ENCODE data around the gene ME3. TPM values are rescaled to one million over a fixed set of nuclear protein-coding genes. Genes with fewer than 3 reads are reported as not detected.

ME3 gene
- total RNA-seq, 4 donors from 2014 or later = 28.2 to 60.7 (median 46.0) TPM

- TF ChIP-seq, protein P1, sequence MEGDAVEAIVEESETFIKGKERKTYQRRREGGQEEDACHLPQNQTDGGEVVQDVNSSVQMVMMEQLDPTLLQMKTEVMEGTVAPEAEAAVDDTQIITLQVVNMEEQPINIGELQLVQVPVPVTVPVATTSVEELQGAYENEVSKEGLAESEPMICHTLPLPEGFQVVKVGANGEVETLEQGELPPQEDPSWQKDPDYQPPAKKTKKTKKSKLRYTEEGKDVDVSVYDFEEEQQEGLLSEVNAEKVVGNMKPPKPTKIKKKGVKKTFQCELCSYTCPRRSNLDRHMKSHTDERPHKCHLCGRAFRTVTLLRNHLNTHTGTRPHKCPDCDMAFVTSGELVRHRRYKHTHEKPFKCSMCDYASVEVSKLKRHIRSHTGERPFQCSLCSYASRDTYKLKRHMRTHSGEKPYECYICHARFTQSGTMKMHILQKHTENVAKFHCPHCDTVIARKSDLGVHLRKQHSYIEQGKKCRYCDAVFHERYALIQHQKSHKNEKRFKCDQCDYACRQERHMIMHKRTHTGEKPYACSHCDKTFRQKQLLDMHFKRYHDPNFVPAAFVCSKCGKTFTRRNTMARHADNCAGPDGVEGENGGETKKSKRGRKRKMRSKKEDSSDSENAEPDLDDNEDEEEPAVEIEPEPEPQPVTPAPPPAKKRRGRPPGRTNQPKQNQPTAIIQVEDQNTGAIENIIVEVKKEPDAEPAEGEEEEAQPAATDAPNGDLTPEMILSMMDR (IDR thresholded peaks at IDR 0.05; ENCODE audit: low read depth) = no peak
Measured at GRCh38 chr11:86442420-86442819, 230.0 kb downstream of the ME3 start.

DNA sequence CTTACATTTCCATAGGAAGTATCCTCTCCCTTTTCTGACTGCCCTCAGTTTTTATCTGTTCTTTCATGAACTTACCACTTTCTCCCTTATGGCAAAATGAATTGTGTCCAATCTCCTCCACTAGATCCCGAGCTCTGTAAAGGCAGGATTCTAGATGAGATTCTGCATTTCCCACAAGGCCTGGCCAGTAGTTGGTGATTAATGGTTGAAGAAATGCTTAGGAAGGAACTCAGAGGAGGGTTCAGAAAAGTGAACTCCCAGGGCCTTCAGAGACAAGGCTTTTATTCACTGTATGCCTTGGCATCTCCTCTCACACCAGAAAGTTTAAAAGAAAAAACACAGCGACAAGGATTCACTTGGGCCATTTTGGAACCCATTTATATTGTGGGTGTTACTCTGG is 231.6 kb downstream of the ME3 start:
- TF ChIP-seq, protein P1 (IDR thresholded peaks at IDR 0.05; ENCODE audit: low read depth) = no peak

DNA sequence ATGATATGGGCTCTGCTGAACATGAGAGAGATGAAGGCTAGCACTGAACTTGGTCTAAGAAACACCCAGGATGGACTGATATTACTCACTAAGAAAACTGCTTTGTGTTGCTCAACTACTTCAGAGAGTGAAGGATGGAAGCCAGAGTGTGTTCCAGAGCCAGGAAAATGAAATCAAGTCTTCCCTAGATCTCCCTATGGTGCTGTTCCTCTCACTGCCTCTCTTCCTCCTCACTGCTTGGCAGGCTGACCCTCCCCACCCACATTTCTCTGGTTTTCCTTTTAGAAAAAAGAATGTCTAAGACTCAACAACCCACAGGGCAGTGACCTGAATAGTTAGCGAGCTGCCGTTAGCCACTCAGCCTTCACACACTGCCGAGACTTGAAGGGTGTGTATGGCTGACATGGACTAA is 232.1 kb downstream of the ME3 start:
- TF ChIP-seq, protein P1 (IDR thresholded peaks at IDR 0.05; ENCODE audit: low read depth) = no peak

DNA sequence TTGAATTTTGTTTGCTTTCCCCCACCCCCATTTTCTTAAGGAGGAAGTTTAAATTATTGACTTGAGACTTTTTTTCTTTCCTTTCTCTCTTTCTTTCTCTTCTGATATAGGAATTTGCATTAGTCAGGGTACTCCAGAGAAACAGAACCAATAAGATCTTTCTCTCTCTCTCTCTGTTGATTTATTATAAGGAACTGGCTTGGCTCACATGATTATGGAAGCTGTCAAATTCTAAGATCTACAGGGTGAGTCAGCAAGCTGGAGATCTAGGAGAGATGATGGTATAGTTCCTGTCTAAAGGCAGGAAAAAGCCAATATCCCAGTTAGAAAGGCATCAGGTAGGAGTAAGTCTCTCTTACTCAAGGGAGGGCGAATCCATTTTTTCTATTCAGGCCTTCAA is 233.7 kb downstream of the ME3 start:
- TF ChIP-seq, protein P1 (IDR thresholded peaks at IDR 0.05; ENCODE audit: low read depth) = no peak

DNA sequence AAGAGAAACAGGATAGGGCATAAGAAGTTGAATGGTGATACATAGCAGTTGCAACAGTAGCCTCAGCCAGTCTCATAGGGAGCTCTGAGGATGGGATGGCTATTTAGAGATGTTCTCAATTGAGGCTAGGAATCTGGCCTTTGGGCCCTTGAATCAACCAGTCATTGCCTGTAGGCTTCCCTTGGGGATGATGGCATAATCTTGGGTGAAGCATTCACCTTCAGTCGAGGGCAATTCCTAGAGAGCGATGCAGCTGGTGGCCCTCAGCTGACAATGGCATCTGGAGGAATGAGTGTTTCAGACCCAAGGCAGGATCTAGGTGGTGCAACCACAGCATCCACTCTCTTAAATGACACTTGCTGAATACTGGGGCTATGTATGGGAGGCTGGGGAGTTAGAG is 236.7 kb downstream of the ME3 start:
- TF ChIP-seq, protein P1 (IDR thresholded peaks at IDR 0.05; ENCODE audit: low read depth) = no peak

DNA sequence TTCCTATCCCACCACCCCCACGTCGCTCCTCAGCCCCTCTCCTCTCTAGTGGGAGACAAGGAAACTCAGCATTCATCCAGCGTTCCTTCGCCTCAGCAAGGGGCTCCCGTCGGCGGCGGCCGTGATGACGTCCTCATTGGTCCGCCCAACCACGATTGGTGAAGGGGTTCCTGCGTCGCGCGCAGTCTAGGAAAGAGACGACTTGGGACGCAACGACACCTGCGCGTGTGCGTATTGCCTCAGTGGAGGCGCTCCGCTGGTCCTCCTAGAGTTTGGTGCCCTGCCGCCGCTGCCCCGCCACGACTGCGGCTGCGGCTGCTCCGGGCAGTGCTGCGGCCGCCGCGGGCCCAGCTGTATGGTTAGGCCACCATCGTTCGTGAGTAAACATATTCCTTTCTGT is 241.2 kb downstream of the ME3 start:
- TF ChIP-seq, protein P1 (IDR thresholded peaks at IDR 0.05; ENCODE audit: low read depth) = no peak

DNA sequence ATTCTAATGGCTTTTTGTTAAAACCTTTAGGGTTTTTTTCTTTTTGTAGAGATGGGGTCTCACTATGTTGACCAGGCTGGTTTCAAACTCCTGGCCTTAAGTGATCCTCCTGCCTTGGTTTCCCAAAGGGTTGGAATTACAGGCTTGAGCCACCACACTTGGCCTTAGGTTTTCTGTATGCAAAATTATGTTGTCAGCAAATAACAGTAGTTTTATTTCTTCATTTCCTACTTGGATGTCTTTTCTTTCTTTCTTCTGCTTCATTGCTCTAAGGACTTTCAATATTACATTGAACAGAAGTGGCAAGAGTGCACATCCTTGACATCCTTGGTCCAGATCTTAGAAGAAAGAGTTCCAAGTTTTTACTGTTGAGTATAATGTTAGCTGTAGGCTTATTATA is 245.0 kb downstream of the ME3 start:
- TF ChIP-seq, protein P1 (IDR thresholded peaks at IDR 0.05; ENCODE audit: low read depth) = no peak
